A673 (cell line): ENCODE data around the gene LRRC36. TPM values are rescaled to one million over a fixed set of nuclear protein-coding genes. Genes with fewer than 3 reads are reported as not detected.

ENCODE experiments used
- BruUV-seq: library from RNA; stranded (reverse); fragments of 400-500 nt; replicated peaks from 2 replicates; lab custom pipeline; 2021; lab: Mats Ljungman, UMichigan
- CTCF ChIA-PET: fragments of 300-600 bp; sonication (Branson Sonifier 250); formaldehyde crosslinking; loops from one replicate; lab custom pipeline; 2022; ENCODE audit warnings: antibody characterized with exemption; lab: Charles Lee
- POLR2A ChIA-PET: fragments of 300-600 bp; sonication (Branson Sonifier 250); formaldehyde crosslinking; loops from one replicate; lab custom pipeline; 2022; ENCODE audit warnings: antibody characterized with exemption; ENCODE audit not compliant: low non-redundant PET; lab: Charles Lee
- DNase-seq: peaks from one replicate; pipeline ENCODE4 v3.0.0-alpha.2; 2015; ENCODE audit warnings: low spot score
- H3K27ac ChIP-seq: fragments of 200-600 bp; sonication (generic); 2 replicates; pipeline ENCODE4 v1.5.1; 2016; ENCODE audit warnings: mixed run types, low read depth, mild to moderate bottlenecking, mixed read lengths, antibody characterized with exemption, low read length; ENCODE audit not compliant: poor library complexity, severe bottlenecking
- H3K27me3 ChIP-seq: fragments of 200-600 bp; sonication (generic); replicated peaks from 2 replicates; pipeline ENCODE4 v1.6.1; 2017; ENCODE audit warnings: mixed run types, low read depth, mild to moderate bottlenecking, mixed read lengths, antibody characterized with exemption, low read length; ENCODE audit not compliant: insufficient read depth, poor library complexity
- H3K36me3 ChIP-seq: fragments of 200-600 bp; sonication (generic); 2 replicates; pipeline ENCODE4 v1.6.1; 2016; ENCODE audit warnings: mixed run types, mild to moderate bottlenecking, mixed read lengths, antibody characterized with exemption, low read length; ENCODE audit not compliant: insufficient read depth, poor library complexity, severe bottlenecking
- H3K4me1 ChIP-seq: fragments of 200-600 bp; sonication (generic); 2 replicates; pipeline ENCODE4 v1.6.1; 2017; ENCODE audit warnings: mixed run types, mild to moderate bottlenecking, mixed read lengths, antibody characterized with exemption, low read length; ENCODE audit not compliant: insufficient read depth, poor library complexity, severe bottlenecking
- H3K4me3 ChIP-seq: fragments of 200-600 bp; sonication (generic); 2 replicates; pipeline ENCODE4 v1.5.1; 2016; ENCODE audit warnings: low read depth, mixed run types, mild to moderate bottlenecking, mixed read lengths, low read length; ENCODE audit not compliant: poor library complexity, severe bottlenecking
- H3K9me3 ChIP-seq: fragments of 200-600 bp; sonication (generic); 2 replicates; pipeline ENCODE4 v1.6.1; 2016; ENCODE audit warnings: mixed run types, low read depth, mild to moderate bottlenecking, mixed read lengths, antibody characterized with exemption, low read length; ENCODE audit not compliant: poor library complexity, severe bottlenecking
- CTCF ChIP-seq: fragments of 300-800, 200-600 bp; sonication (generic); conservative IDR thresholded peaks from 2 replicates; pipeline ENCODE4 v1.5.1; 2017; ENCODE audit warnings: low read depth, mild to moderate bottlenecking, antibody characterized with exemption, low read length, moderate library complexity, mixed read lengths
- EZH2 ChIP-seq: fragments of 200-600 bp; sonication (generic); IDR thresholded peaks from 2 replicates; pipeline ENCODE4 v1.6.1; 2017; ENCODE audit warnings: borderline replicate concordance, low read depth, mild to moderate bottlenecking, mixed read lengths, antibody characterized with exemption, low read length; ENCODE audit not compliant: poor library complexity, severe bottlenecking
- intact Hi-C: fragments of 100-400 bp; cut with micrococcal nuclease; formaldehyde crosslinking; loops from one replicate; pipeline ENCODE4 v1.10.0; 2022; ENCODE audit not compliant: unreplicated experiment
- total RNA-seq: library from RNA; stranded (reverse); gene quantifications from 2 replicates; pipeline ENCODE4 v1.2.3, GENCODE V29; 2021

The LRRC36 gene
- total RNA-seq, 1 experiment from 2014 or later, result not detected

- no peaks in the 10 kb centered on the region for H3K4me1 ChIP-seq
- no peaks in the 10 kb centered on the region for H3K9me3 ChIP-seq
- no peak overlapping the region for H3K27ac ChIP-seq
- H3K27me3 ChIP-seq, result peaks cover 26% of the 10 kb centered on the region
- ChIA-PET POLR2A (no interaction called here), CTCF (no interaction called here)
- TF ChIP-seq CTCF (no peak), EZH2 (no peak)
- no peak for DNase-seq
- no peaks in the 10 kb centered on the region for H3K36me3 ChIP-seq
- BruUV-seq, result no TSS peak
- H3K4me3 ChIP-seq, result no peak overlapping the region
- intact Hi-C loops, result no loop called here
These were observed 34.4 kb downstream of the LRRC36 start for GRCh38 chr16:67361038-67361437.

- no peaks in the 10 kb centered on the region for H3K4me1 ChIP-seq
- BruUV-seq, result no TSS peak
- ChIA-PET POLR2A (no interaction called here), CTCF (interaction anchor here (0.6 kb wide), 1 partner anchor 16 kb away, joined by 4 read pairs; no protein-coding TSS in a partner anchor)
- intact Hi-C loops, result no loop called here
- H3K27ac ChIP-seq, result no peak overlapping the region
- H3K9me3 ChIP-seq, result no peaks in the 10 kb centered on the region
- H3K27me3 ChIP-seq, result peaks cover 50% of the 10 kb centered on the region
- TF ChIP-seq EZH2 (no peak), CTCF (no peak)
- H3K4me3 ChIP-seq, result no peak overlapping the region
- no peak for DNase-seq
- H3K36me3 ChIP-seq, result no peaks in the 10 kb centered on the region
These were observed 38.1 kb downstream of the LRRC36 start for GRCh38 chr16:67364600-67365235.

- no peak for DNase-seq
- H3K27me3 ChIP-seq, result peaks cover 28% of the 10 kb centered on the region
- H3K9me3 ChIP-seq, result no peaks in the 10 kb centered on the region
- intact Hi-C loops, result no loop called here
- ChIA-PET POLR2A (no interaction called here), CTCF (no interaction called here)
- no TSS peak for BruUV-seq
- H3K36me3 ChIP-seq, result no peaks in the 10 kb centered on the region
- TF ChIP-seq EZH2, result no peak
- no peak for TF ChIP-seq CTCF
- H3K27ac ChIP-seq, result no peak overlapping the region
- no peak overlapping the region for H3K4me3 ChIP-seq
- no peaks in the 10 kb centered on the region for H3K4me1 ChIP-seq
These were observed 44.0 kb downstream of the LRRC36 start for GRCh38 chr16:67370661-67371060.
